GM21529 (cell line): ENCODE results near the gene CD22.

Experiments used
- ATAC-seq: cut with Tn5 transposase; IDR thresholded peaks from one replicate; pipeline ENCODE4 v1.9.1; 2021; ENCODE audit not compliant: unreplicated experiment

The CD22 gene

DNA sequence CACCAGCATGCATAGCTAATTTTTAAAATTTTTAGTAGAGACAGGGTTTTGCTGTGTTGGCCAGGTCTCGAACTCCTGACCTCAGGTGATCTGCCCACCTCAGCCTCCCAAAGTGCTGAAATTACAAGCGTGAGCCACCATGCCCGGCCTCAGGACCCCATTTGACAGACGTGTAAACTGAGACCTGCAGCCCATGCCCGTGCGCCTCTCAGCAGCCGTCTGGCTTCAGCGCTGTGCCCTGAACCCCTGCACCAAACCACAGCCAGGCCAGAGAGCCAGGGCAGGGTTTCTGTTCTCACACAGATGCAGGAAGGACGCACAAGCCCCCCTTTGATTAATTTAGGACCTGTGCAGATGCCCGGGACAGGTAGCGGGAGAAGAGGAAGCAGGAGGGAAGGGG, 11.4 kb downstream of the CD22 start:
- ATAC-seq, result no peak

DNA sequence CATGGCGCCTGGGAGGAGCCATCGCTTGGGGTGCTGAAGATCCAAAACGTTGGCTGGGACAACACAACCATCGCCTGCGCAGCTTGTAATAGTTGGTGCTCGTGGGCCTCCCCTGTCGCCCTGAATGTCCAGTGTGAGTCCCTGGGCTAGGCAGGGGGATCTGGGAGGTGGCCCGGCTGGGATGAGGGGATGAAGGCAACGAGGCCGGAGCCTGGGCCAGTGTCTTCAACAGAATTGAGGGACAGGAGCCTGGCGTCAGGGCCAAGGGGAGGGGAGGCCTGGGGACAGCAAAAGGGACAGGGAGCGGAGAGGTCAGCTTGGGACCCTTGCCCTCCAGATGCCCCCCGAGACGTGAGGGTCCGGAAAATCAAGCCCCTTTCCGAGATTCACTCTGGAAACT, 12.0 kb downstream of the CD22 start:
- ATAC-seq, result no peak

- ATAC-seq, result no peak
Measured at GRCh38 chr19:35341565-35342225, 12.7 kb downstream of the CD22 start.

- ATAC-seq, result no peak
Measured at GRCh38 chr19:35342430-35342829, 13.4 kb downstream of the CD22 start.

GRCh38 chr19:35344511-35345031, 15.6 kb downstream of the CD22 start:
- no peak for ATAC-seq

DNA sequence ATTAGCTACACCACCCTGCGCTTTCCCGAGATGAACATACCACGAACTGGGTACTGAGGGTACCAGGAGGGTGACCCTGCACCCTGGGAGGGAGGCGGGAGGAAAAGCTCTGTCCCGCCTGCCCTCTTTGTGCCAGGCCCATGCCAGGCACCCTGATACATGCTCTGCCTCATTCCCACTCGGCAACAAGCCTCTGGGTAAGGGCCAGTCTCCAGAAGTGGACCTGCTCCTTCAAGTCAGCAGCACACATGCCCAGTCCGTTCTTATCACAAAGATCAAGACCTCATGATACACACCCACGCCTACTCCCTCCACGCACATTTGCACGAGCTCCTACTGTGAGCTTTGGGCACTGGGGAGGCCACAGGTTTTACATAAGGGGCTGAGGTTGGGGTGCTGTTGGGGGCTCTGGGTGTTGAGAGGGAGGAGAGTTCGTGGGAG, 16.7 kb downstream of the CD22 start:
- no peak for ATAC-seq

DNA sequence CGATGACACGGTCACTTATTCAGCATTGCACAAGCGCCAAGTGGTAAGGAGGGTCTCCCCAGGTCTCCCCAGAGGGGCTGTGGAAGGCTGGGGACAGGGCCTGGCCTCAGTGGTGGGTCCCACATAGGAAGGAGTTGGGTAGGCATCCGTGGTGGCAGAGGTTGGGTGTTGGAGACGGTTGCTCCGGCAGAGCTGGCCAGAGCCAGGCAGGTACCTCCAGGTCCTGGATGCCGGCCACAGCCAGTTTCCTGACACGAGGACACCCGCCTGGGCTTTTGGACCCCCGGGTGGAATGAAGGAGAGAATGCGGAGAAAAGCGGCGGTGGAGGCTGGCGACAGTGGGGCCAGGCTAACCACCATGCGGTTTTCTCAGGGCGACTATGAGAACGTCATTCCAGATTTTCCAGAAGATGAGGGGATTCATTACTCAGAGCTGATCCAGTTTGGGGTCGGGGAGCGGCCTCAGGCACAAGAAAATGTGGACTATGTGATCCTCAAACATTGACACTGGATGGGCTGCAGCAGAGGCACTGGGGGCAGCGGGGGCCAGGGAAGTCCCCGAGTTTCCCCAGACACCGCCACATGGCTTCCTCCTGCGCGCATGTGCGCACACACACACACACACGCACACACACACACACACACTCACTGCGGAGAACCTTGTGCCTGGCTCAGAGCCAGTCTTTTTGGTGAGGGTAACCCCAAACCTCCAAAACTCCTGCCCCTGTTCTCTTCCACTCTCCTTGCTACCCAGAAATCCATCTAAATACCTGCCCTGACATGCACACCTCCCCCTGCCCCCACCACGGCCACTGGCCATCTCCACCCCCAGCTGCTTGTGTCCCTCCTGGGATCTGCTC, 17.4 kb downstream of the CD22 start:
- ATAC-seq, result no peak

GRCh38 chr19:35347171-35347929, 18.4 kb downstream of the CD22 start, which contains the start of gene FFAR1:
TSS of gene FFAR1 (plus strand) at chr19:35347902. CDS start at chr19:35351552, 3,650 bp downstream.
- peak; percentile 50 for ATAC-seq

- ATAC-seq, result no peak
Measured at GRCh38 chr19:35347930-35348298, 18.9 kb downstream of the CD22 start.

DNA sequence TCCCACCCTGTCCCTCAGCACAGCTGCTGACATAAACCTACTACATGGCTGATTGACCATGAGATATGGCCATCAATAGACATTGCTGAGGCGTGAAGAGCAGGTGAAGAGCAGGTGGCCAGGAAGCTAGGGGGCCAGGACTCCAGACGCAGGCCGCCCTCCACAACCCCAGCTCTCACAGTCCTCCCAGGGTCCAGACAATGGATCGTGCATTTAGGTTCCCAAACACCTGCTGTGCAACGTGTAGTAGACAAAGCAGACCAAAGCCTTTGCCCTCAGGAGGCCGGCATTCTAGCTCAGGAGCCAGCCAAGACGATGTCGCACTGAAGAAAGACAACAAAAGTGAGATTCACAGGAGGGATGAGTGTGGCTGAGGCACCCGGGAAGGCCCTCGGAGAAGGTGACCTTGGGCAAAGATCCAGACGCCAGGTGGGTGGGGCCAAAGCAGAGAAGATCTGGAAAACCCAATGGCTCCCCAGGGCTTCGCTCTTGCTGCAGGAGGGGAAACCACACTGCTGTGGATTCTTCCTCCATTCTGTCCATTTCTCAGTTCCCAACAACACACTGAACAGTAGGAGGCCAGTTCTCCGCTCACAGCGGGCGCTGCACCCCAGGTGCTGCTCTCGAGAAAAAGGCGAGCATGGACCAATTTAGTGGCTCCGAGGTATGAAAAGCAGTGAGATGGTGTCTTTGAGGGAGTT, 20.1 kb downstream of the CD22 start:
- no peak for ATAC-seq

DNA sequence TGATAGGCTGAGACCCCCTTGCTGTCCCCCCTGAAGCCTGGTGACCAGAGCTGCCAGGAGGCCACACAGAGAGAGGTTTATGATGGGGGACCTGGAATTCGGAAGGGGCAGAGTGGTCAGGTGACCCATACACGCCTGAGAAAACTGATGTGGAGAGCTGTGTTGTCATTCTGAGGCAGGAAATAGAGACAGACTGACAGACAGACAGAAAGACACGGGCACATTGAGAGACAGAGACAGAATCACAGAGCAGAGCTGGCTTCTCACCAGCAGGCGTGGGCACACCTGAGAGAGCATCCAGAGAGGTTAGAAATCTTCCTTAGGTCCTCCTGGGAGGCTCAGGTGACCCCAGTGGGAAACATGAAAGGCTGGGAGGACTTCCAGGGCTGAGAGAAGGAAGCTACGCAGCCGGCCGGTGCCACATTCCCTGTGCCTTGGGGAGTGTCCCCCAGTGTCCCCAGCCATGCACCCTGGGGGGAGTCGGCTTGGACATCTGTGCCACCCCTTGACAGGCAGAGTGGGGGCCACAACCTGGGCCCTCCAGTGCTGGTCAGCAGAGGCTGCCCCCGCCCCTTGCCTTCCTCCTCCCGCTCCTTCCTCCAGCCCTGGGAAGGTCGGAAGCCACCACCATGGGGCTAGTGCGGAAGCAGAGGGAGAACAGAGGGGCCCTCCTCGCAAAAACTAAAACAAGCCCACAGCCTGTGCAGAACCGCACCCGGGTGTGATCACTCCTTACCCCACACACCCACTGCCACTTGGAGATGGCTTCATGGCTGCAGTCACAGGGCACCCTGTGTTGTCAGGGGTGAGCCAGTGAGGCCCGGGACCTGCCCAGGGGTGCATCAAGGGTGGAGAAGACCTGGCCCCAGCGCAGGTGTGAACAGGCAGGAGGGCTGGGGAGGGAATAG, 20.9 kb downstream of the CD22 start:
- ATAC-seq, result no peak

DNA sequence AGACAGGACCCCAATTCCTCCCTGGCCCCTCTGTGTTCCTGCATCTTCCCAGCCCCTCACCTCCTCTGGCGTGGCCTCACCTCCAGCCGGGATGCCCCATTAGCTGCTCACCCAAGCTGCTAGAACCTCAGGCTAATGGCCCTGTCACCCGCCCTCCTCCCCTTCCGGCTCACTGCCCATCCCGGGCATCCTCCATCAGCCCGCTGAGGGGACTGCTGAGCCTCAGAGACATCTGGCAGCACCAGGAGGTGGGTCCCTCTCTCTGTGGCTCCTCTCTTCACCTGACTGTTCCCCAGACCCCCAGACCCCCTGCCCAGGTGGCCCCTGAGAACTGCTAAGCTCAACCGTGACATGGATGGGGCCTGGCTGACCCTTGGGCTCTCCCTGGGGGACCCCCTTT, 21.6 kb downstream of the CD22 start:
- no peak for ATAC-seq

GRCh38 chr19:35351411-35352176, 22.6 kb downstream of the CD22 start:
- ATAC-seq, result no peak

GRCh38 chr19:35352177-35352447, 23.1 kb downstream of the CD22 start:
- no peak for ATAC-seq

DNA sequence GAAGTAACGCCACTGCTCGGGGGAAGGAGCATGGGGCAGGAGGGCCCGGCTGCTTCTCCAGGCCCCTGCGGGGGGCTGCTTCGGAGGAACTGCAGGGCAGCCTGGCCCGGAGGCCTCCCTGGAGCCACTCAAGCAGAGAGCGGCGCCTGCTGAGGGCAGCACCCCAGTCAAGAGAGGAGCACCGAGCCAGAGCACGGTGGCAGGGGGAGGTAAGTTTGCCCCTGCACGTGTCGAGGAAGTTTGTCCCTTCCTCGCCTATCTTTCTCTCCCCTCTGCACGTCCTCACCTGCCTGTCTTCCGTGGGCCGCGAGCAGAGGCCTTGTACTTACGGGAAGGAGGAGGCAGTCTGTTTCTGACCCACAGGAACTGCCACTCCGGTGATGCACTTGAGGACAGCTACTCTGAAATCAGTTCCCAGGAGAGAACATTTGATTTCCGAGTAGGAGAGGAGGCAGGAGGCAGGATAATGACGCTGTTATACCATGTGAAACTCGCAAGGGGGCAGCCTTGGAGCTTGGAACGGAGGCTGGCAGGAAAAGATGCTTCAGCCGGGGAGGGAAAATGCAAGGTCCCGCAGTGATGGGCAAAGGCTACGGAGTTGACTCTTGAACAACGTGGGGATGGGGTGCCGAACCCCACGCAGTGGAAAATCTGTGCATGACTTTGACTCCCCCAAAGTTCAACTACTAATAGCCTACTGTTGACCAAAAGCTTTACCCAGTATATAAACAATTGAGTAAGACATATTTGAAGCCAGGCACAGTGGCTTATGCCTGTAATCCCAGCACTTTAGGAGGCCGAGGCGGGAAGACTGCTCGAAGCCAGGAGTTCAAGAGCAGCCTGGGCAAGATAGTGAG, 23.7 kb downstream of the CD22 start:
- ATAC-seq, result no peak

- no peak for ATAC-seq
Measured at GRCh38 chr19:35353635-35354034, 24.6 kb downstream of the CD22 start.

DNA sequence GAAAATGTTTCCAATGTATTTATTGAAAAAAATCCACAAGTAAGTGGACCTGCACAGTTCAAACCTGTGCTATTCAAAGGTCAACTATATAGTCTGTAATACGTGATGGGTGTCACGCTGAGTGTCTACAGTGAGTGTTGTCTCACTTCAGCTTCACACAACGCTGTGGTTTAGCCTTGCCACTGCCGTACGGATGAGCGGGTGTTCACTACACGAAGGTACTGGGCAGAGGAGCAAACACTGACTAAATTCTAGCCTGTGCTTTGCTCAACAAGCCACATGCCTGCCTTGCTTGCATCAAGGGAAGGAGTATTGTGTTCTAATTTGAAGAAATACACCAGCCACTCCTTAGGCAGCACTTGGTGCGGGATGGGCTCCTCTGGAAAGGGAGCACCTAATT, 25.9 kb downstream of the CD22 start:
- no peak for ATAC-seq

DNA sequence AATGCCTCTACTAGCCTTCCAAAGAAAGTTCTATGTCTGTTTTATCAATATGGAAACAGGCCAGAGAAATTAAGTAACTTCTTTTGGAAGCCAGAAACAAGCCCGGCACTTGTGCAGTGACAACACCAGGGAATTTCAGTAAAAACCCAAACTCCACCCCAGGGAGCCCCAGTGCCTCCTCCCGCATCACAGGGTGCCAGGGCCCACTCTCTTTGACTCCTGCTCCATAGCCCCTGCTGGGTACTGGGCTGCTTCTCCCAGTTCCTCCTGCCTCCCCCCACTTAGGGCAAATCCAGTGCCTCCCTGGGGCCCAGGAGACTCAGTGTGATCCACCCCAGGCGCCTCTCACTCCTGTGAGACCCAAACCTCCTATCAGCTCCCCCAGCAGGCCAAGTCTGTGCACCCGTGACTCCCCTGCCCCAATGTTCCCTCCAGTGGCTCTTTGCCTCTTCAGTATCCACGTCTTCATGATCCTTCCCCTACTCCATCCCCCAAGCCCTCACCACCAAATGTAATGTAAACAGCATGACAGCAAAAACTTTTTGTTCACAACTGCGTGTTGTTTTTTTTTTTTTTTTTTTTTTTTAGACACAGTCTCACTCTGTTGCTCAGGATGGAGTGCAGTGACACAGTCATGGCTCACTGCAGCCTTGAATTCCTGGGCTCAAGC, 26.9 kb downstream of the CD22 start:
- no peak for ATAC-seq
